Prostate gland (tissue), 2 donors: Measurements from ENCODE around the gene RASSF4. TPM values are rescaled to one million over a fixed set of nuclear protein-coding genes. Genes with fewer than 3 reads are reported as not detected.
A peak's percentile ranks its signal among the peaks of the same experiment; 100 is the strongest.

ENCODE experiments used
- DNase-seq: peaks from one replicate; pipeline ENCODE4 v3.0.0-alpha.2; 2019; ENCODE audit warnings: low spot score
- H3K27ac ChIP-seq, 2 donors: fragments of 200-600 bp; sonication (generic); 2 replicates each; pipeline ENCODE4 v1.5.1; 2017 to 2019
- H3K27me3 ChIP-seq: fragments of 200-600 bp; sonication (generic); replicated peaks from 2 replicates; pipeline ENCODE4 v1.5.1; 2019; ENCODE audit not compliant: insufficient read depth
- H3K36me3 ChIP-seq, 2 donors: fragments of 200-600 bp; sonication (generic); 1 replicate in 1 of 2; 2 replicates in 1 of 2; pipeline versions ENCODE4 v1.5.1 to v1.8.1; 2017 to 2019
- H3K4me1 ChIP-seq: fragments of 200-600 bp; sonication (generic); replicated peaks from 2 replicates; pipeline ENCODE4 v1.5.1; 2019
- H3K4me3 ChIP-seq, 2 donors: fragments of 200-600 bp; sonication (generic); 2 replicates each; pipeline ENCODE4 v1.5.1; 2017 to 2019
- H3K9me3 ChIP-seq: fragments of 200-600 bp; sonication (generic); 2 replicates; pipeline ENCODE4 v1.5.1; 2017
- POLR2A ChIP-seq: fragments of 450-650 bp; IDR thresholded peaks from one replicate; pipeline ENCODE4 v1.6.1; 2016; ENCODE audit warnings: antibody characterized with exemption, mild to moderate bottlenecking
- POLR2AphosphoS5 ChIP-seq: sonication (generic); formaldehyde crosslinking; IDR thresholded peaks from one replicate; pipeline ENCODE4 v1.6.1; 2017; ENCODE audit warnings: antibody characterized with exemption
- WGBS: methylation state at CpG from one replicate; pipeline ENCODE4 v1.1.5; 2018; 5-methylcytosine and 5-hydroxymethylcytosine counted together
- intact Hi-C: fragments of 100-400 bp; cut with DNase I; formaldehyde crosslinking; loops from one replicate; pipeline ENCODE4 v1.14.2; 2022
- total RNA-seq, 2 donors: library from RNA; depleted of rRNA; stranded (reverse); fragments of >200 nt; gene quantifications; one replicate each; pipeline ENCODE4 v1.1.0, GENCODE V29; 2016
- TF ChIP-seq, protein P1 (sequence below), 4 experiments: fragments of 200-600 bp in 2 of 4; fragments of 450-650 bp in 2 of 4; sonication (generic) in 2 of 4; IDR thresholded peaks; 1 replicate in 3 of 4; 2 replicates in 1 of 4; pipeline ENCODE4 v1.5.1; 2016 to 2019; ENCODE audit warnings: antibody characterized with exemption in 4 of 4, mild to moderate bottlenecking in 2 of 4, moderate library complexity in 2 of 4

Gene RASSF4
- total RNA-seq, 2 donors from 2014 or later, result 6.1 to 31.0 TPM

DNA sequence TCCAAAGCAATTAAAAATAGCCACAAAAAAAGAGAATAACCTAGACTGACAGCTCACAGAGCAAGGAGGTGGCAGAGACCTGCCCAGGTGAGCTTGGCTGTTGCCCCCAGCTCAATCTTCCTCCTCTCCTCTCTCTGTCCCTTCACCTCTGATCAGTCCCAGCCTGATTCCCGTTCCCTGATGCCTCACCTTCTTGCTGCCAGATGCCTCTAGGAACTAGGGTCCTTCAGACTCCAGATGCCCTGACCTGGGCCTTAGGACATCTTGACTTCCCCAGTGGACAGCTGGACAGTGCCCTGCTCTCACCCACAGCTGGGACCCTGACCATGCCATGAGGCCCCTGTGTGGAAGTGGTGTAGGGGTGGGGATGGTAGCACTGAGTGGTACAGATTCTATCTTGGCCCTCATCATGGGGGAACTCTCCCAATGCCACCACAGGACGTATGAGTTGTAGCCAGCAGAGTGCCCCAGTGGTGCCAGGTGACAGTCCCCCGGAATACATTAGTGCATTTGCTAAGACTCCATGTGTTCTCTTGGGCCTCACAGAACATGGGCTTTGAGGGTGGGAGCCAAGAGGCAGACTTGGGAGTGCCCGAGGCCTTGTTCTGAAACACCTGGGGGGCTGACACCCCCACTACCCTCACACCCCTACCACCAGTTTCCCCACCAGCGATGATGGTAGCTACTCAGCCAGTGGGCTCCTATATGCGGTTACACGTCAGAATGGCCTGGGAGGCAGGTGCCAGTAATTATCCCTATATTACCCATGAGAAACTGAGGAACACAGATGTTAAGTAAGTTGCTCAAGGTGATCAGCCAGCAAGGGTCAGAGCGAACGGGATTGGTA lies 17.0 kb downstream of the RASSF4 start:
- WGBS, result 89% methylated on average over 9 of the region's 9 CpGs
- H3K27me3 ChIP-seq, result no peaks in the 10 kb centered on the region
- H3K36me3 ChIP-seq, result no peaks in the 10 kb centered on the region
- intact Hi-C loops, result loop anchor here (10.0 kb wide), 1 partner anchor 1302 kb away; no protein-coding TSS in a partner anchor
- peak overlapping the region; percentile 30 to 76 for H3K27ac ChIP-seq
- no peaks in the 10 kb centered on the region for H3K9me3 ChIP-seq
- peak overlapping the region; percentile 30 to 38 for H3K4me3 ChIP-seq
- no peak for DNase-seq
- peaks cover 20% of the 10 kb centered on the region for H3K4me1 ChIP-seq
- TF ChIP-seq POLR2A (no peak), POLR2AphosphoS5 (no peak)
- TF ChIP-seq, protein P1, sequence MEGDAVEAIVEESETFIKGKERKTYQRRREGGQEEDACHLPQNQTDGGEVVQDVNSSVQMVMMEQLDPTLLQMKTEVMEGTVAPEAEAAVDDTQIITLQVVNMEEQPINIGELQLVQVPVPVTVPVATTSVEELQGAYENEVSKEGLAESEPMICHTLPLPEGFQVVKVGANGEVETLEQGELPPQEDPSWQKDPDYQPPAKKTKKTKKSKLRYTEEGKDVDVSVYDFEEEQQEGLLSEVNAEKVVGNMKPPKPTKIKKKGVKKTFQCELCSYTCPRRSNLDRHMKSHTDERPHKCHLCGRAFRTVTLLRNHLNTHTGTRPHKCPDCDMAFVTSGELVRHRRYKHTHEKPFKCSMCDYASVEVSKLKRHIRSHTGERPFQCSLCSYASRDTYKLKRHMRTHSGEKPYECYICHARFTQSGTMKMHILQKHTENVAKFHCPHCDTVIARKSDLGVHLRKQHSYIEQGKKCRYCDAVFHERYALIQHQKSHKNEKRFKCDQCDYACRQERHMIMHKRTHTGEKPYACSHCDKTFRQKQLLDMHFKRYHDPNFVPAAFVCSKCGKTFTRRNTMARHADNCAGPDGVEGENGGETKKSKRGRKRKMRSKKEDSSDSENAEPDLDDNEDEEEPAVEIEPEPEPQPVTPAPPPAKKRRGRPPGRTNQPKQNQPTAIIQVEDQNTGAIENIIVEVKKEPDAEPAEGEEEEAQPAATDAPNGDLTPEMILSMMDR (IDR thresholded peaks at IDR 0.05), result no peak

DNA sequence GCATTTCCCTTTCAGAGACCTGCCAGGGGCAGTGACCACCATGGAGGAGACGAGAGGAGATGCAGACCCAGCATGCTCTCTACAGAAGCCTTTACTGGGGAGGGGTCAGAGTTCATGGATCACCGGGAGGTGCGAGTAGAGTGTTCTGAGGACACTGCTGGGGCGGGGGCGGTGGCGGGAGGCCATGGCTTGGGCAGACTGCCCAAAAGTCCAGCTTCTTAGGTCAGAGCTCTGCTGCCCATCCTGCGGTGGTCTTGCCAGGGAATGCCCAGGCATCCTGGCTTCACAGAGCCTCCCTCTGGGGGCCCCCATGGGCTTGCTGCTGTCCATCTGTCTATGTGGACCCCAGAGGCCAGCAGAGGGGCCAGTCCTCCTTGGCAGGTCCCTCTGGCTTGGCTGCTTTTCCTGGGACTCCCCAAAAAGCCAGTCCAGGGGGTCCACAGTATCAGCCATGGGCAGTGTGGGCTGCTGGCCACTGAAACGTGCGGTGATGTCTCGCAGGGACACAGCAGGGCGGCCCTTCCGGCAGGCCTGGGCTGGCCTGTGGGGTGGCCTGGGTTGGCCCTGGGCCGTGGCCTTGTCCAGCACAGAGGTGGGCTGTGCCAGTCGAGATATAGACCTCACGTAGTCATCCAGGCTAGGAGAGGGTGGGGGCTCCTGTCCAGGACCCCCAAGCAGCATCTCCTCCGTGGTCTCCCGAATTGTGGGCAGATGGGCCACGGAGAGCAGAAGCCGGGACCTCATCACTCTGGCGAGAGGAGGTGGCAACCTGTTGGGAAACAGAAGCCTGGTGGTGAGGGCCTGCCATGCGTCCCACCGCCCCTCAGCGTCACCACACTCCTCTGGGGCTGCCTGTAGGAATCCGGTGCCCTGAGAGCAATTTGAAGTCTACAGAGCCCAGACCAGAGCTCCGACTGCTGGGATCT lies 17.9 kb downstream of the RASSF4 start:
- Histone ChIP-seq H3K9me3 (no peaks in the 10 kb centered on the region), H3K4me1 (peaks cover 20% of the 10 kb centered on the region), H3K36me3 (no peaks in the 10 kb centered on the region), H3K27me3 (no peaks in the 10 kb centered on the region), H3K4me3 (peak overlapping the region; percentile 30 to 38), H3K27ac (peak overlapping the region; percentile 76)
- no peak for TF ChIP-seq POLR2A
- intact Hi-C loops, result loop anchor here (10.0 kb wide), 1 partner anchor 1303 kb away; no protein-coding TSS in a partner anchor
- 82% methylated on average over 22 of the region's 25 CpGs for WGBS
- DNase-seq, result no peak

DNA sequence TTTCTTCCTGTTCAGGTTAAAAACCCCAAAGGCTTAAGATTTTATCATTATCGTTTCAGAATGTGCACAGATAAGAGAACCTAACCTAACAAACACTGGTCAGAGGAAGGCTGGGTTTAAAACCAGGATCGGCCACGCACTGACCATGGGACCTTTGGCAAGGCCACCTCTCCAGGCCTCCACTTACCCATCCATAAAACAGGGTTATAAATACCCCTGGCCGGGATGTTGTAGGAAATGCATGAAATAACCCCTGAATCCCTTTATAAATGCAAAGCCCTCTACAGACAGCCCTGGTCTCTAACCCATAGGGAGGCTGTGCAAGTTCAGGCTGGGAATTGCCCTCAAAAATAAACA lies 18.6 kb downstream of the RASSF4 start:
- WGBS, result 24% methylated on average over 4 of the region's 4 CpGs
- Histone ChIP-seq H3K36me3 (no peaks in the 10 kb centered on the region), H3K27me3 (no peaks in the 10 kb centered on the region), H3K9me3 (no peaks in the 10 kb centered on the region), H3K27ac (peak overlapping the region; percentile 76), H3K4me3 (peak overlapping the region; percentile 30 to 38), H3K4me1 (peaks cover 20% of the 10 kb centered on the region)
- no peak for TF ChIP-seq POLR2A
- no peak for TF ChIP-seq POLR2AphosphoS5
- TF ChIP-seq, protein P1 (IDR thresholded peaks at IDR 0.05), result no peak
- intact Hi-C loops, result loop anchor here (10.0 kb wide), 1 partner anchor 1303 kb away; no protein-coding TSS in a partner anchor
- DNase-seq, result no peak

DNA sequence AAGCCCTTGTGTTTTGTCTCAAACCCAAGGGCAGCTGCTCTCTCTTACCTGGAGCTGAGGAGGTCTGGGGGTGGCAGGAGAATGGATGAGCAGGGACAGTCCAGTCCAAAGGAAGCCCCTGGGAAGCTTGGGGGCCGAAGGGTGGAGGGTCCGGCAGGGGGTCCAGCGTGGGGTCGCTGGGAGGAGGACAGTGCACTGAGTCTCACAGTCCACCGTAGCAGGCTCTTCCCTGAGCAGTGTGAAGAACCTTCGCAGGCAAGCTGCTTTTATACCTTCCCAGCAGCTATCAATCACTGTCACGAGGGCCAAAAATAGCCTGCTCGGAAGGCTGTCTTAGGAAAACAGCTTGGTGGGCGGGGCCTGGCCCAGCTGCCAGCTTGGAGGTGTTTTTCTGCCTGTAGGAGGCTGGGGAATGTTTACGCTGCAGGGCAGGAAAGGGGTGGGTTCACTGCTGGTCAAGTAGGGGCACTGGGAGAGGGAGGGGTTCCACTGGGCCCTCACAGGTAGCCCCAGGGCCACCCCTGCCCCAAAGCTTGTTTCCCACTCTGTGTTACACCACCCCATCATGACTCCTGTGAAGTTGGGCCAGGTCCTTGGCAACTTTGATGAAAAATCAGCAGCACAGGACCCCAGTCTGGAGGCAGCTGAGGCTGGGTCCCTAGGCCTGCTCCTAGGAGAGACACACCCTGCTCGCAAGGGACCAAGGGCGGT lies 19.1 kb downstream of the RASSF4 start, which contains the start of gene DEPP1:
Gene DEPP1, minus strand, starts transcription at position 240 of the 711 bp plus-strand sequence. CDS start 779 bp downstream, outside the sequence.
- no peaks in the 10 kb centered on the region for H3K36me3 ChIP-seq
- TF ChIP-seq POLR2AphosphoS5 (peak; percentile 99), POLR2A (peak; percentile 99)
- TF ChIP-seq, protein P1 (IDR thresholded peaks at IDR 0.05), result peak in 3 of 4 experiments; percentile 18 to 58 (median 47)
- WGBS, result 23% methylated on average over 12 of the region's 12 CpGs
- H3K27me3 ChIP-seq, result no peaks in the 10 kb centered on the region
- DNase-seq, result peak; percentile 97
- peak within 1 kb of the TSS; percentile 30 to 38 for H3K4me3 ChIP-seq
- peaks cover 20% of the 10 kb centered on the region for H3K4me1 ChIP-seq
- H3K27ac ChIP-seq, result peak within 1 kb of the TSS; percentile 76
- no peaks in the 10 kb centered on the region for H3K9me3 ChIP-seq
- intact Hi-C loops, result loop anchor here (10.0 kb wide), 1 partner anchor 1304 kb away; no protein-coding TSS in a partner anchor
